Measurements from ENCODE around the gene C17orf78. TPM values are rescaled to one million over a fixed set of nuclear protein-coding genes. Genes with fewer than 3 reads are reported as not detected.
A peak's percentile ranks its signal among the peaks of the same experiment; 100 is the strongest.

C17orf78 gene
- total RNA-seq, 1 experiment from 2014 or later = not detected

DNA sequence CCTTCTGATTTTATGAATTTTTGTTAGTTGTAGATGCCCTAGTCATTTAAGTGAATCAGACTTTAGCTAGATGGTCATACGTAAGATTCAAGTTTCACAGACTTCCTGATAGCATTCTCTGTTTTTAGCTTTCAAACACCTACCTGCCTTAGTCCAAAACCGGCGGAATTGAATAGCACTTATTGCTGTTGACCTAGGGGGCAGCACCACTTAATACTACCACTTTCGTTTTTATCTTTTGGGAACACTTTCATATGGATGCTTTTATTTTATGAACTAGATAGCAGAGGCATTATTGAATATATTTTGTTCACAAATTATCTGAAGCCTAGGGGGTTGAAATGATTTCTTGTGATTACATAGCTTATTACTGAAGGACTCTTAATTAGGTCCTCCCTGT is 62.4 kb downstream of the C17orf78 start:
- H2AFZ ChIP-seq (ENCODE audit: low read depth, low read length, poor library complexity, severe bottlenecking) = no peak overlapping the region
- H4K20me1 ChIP-seq (ENCODE audit: insufficient read depth) = no peaks in the 10 kb centered on the region
- RAD21 ChIA-PET (ENCODE audit: low non-redundant PET in 1 of 2, low total read pairs in 2 of 2, uncharacterized antibody in 2 of 2, unreplicated experiment in 2 of 2) = no interaction called here
- no peaks in the 10 kb centered on the region for H3K27me3 ChIP-seq (ENCODE audit: insufficient read depth, low read length)
- no peaks in the 10 kb centered on the region for H3K9me2 ChIP-seq (ENCODE audit: insufficient read depth)
- CTCF ChIA-PET = interaction anchor here (0.8 to 1.8 kb wide), 5 partner anchors 8 to 65 kb away, joined by 3 to 7 read pairs (median 3); no protein-coding TSS in a partner anchor
- no peak for DNase-seq (ENCODE audit: low read depth, low spot score)
- no peak overlapping the region for H3K9ac ChIP-seq (ENCODE audit: low read length)
- H3K36me3 ChIP-seq (ENCODE audit: control insufficient read depth in 1 of 2, insufficient read depth in 2 of 2, low read length in 2 of 2) = peaks cover 10 to 36% of the 10 kb centered on the region in 2 experiments; a peak in 3 of 4 replicates
- H3K27ac ChIP-seq (ENCODE audit: low read depth, low read length) = no peak overlapping the region
- TSS peak; percentile 23 for BruUV-seq (replicated peaks)
- H3K9me3 ChIP-seq (ENCODE audit: control insufficient read depth in 1 of 2, insufficient read depth in 1 of 2, low read depth in 1 of 2, low read length in 2 of 2) = no peaks in the 10 kb centered on the region
- no peak overlapping the region for H3K4me3 ChIP-seq (replicated peaks in 1 of 2; ENCODE audit: low read depth in 1 of 2, low read length in 2 of 2)
- no peak overlapping the region for H3K4me2 ChIP-seq (ENCODE audit: low read length)
- ATAC-seq = 0 out of 2 replicates have a peak, but pooled peaks have one; percentile 52
- no peak for TF ChIP-seq POLR2A (IDR thresholded peaks at IDR 0.05; ENCODE audit: borderline replicate concordance, extremely low read depth, insufficient read depth, insufficient read length)
- TF ChIP-seq RAD21 (IDR thresholded peaks at IDR 0.05; ENCODE audit: low read depth) = peak; percentile 26; the same call in 1 of the 2 replicates
- no peak for TF ChIP-seq TCF7L2 (IDR thresholded peaks at IDR 0.05; ENCODE audit: borderline replicate concordance, extremely low read depth, insufficient read depth, insufficient read length)
- TF ChIP-seq, protein P1, sequence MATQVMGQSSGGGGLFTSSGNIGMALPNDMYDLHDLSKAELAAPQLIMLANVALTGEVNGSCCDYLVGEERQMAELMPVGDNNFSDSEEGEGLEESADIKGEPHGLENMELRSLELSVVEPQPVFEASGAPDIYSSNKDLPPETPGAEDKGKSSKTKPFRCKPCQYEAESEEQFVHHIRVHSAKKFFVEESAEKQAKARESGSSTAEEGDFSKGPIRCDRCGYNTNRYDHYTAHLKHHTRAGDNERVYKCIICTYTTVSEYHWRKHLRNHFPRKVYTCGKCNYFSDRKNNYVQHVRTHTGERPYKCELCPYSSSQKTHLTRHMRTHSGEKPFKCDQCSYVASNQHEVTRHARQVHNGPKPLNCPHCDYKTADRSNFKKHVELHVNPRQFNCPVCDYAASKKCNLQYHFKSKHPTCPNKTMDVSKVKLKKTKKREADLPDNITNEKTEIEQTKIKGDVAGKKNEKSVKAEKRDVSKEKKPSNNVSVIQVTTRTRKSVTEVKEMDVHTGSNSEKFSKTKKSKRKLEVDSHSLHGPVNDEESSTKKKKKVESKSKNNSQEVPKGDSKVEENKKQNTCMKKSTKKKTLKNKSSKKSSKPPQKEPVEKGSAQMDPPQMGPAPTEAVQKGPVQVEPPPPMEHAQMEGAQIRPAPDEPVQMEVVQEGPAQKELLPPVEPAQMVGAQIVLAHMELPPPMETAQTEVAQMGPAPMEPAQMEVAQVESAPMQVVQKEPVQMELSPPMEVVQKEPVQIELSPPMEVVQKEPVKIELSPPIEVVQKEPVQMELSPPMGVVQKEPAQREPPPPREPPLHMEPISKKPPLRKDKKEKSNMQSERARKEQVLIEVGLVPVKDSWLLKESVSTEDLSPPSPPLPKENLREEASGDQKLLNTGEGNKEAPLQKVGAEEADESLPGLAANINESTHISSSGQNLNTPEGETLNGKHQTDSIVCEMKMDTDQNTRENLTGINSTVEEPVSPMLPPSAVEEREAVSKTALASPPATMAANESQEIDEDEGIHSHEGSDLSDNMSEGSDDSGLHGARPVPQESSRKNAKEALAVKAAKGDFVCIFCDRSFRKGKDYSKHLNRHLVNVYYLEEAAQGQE (IDR thresholded peaks at IDR 0.05; ENCODE audit: low read depth) = no peak
- TF ChIP-seq JUND (IDR thresholded peaks at IDR 0.05) = no peak
- TF ChIP-seq ZNF274 (IDR thresholded peaks at IDR 0.05; ENCODE audit: low read depth, low read length) = no peak
- TF ChIP-seq, protein P2, sequence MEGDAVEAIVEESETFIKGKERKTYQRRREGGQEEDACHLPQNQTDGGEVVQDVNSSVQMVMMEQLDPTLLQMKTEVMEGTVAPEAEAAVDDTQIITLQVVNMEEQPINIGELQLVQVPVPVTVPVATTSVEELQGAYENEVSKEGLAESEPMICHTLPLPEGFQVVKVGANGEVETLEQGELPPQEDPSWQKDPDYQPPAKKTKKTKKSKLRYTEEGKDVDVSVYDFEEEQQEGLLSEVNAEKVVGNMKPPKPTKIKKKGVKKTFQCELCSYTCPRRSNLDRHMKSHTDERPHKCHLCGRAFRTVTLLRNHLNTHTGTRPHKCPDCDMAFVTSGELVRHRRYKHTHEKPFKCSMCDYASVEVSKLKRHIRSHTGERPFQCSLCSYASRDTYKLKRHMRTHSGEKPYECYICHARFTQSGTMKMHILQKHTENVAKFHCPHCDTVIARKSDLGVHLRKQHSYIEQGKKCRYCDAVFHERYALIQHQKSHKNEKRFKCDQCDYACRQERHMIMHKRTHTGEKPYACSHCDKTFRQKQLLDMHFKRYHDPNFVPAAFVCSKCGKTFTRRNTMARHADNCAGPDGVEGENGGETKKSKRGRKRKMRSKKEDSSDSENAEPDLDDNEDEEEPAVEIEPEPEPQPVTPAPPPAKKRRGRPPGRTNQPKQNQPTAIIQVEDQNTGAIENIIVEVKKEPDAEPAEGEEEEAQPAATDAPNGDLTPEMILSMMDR (IDR thresholded peaks at IDR 0.05 in 2 of 3, conservative IDR thresholded peaks at IDR 0.05 in 1 of 3; ENCODE audit: borderline replicate concordance in 1 of 3, insufficient read depth in 1 of 3, low read depth in 2 of 3, low read length in 2 of 3) = peak; percentile 15 to 49 (median 24); a peak in 4 of 6 replicates
- TF ChIP-seq CEBPB (IDR thresholded peaks at IDR 0.05; ENCODE audit: low read depth) = no peak
- H3K79me2 ChIP-seq (ENCODE audit: insufficient read depth, low read length) = peaks cover 4% of the 10 kb centered on the region; the same call in 1 of the 2 replicates
- POLR2A ChIA-PET = interaction anchor here (1.2 kb wide), 1 partner anchor 31 kb away, joined by 3 read pairs; the partner anchor contains the start of genes ACACA and TADA2A
- no peaks in the 10 kb centered on the region for H3K4me1 ChIP-seq (ENCODE audit: control insufficient read depth in 1 of 2, insufficient read depth in 2 of 2, low read length in 2 of 2)
- intact Hi-C loops (cut with micrococcal nuclease) = no loop called here

All from HCT116 (cell line).